ENCODE measurements around the gene ENOX2. TPM values are rescaled to one million over a fixed set of nuclear protein-coding genes. Genes with fewer than 3 reads are reported as not detected.

ENOX2 gene
- total RNA-seq, 1 donor from 2014 or later, result 12.2 TPM

- no peak for TF ChIP-seq CTCF (IDR thresholded peaks at IDR 0.05)
- Histone ChIP-seq H3K27me3 (no peaks in the 10 kb centered on the region), H3K9me3 (no peaks in the 10 kb centered on the region), H3K4me1 (peaks cover 9% of the 10 kb centered on the region), H3K27ac (no peak overlapping the region), H3K4me3 (no peak overlapping the region), H3K36me3 (no peaks in the 10 kb centered on the region)
- no peak for ATAC-seq
- intact Hi-C loops (cut with DNase I), result no loop called here
- no peak for DNase-seq
These were observed 25.1 kb downstream of the ENOX2 start for GRCh38 chrX:130877892-130878341.

GRCh38 chrX:130876226-130876625 is 26.8 kb downstream of the ENOX2 start:
- ATAC-seq (no peak), DNase-seq (no peak)
- no peaks in the 10 kb centered on the region for H3K9me3 ChIP-seq
- H3K27ac ChIP-seq, result no peak overlapping the region
- TF ChIP-seq CTCF (IDR thresholded peaks at IDR 0.05), result no peak
- intact Hi-C loops (cut with DNase I), result no loop called here
- no peaks in the 10 kb centered on the region for H3K27me3 ChIP-seq
- peaks cover 9% of the 10 kb centered on the region for H3K4me1 ChIP-seq
- no peak overlapping the region for H3K4me3 ChIP-seq
- H3K36me3 ChIP-seq, result no peaks in the 10 kb centered on the region

- Histone ChIP-seq H3K4me3 (no peak overlapping the region), H3K27ac (no peak overlapping the region), H3K27me3 (no peaks in the 10 kb centered on the region), H3K36me3 (no peaks in the 10 kb centered on the region), H3K9me3 (no peaks in the 10 kb centered on the region), H3K4me1 (peaks cover 9% of the 10 kb centered on the region)
- no peak for DNase-seq
- intact Hi-C loops (cut with DNase I), result no loop called here
- no peak for ATAC-seq
- no peak for TF ChIP-seq CTCF (IDR thresholded peaks at IDR 0.05)
These were observed 28.3 kb downstream of the ENOX2 start for GRCh38 chrX:130874751-130875150.

- DNase-seq, result no peak
- TF ChIP-seq CTCF (IDR thresholded peaks at IDR 0.05), result no peak
- no peaks in the 10 kb centered on the region for H3K9me3 ChIP-seq
- no peak overlapping the region for H3K4me3 ChIP-seq
- no peak for ATAC-seq
- intact Hi-C loops (cut with DNase I), result no loop called here
- no peaks in the 10 kb centered on the region for H3K27me3 ChIP-seq
- H3K27ac ChIP-seq, result no peak overlapping the region
- no peaks in the 10 kb centered on the region for H3K4me1 ChIP-seq
- no peaks in the 10 kb centered on the region for H3K36me3 ChIP-seq
These were observed 33.8 kb downstream of the ENOX2 start for GRCh38 chrX:130869239-130869638.

GRCh38 chrX:130861462-130861861 is 41.5 kb downstream of the ENOX2 start:
- H3K4me1 ChIP-seq, result no peaks in the 10 kb centered on the region
- H3K27ac ChIP-seq, result no peak overlapping the region
- H3K9me3 ChIP-seq, result no peaks in the 10 kb centered on the region
- H3K4me3 ChIP-seq, result no peak overlapping the region
- intact Hi-C loops (cut with DNase I), result no loop called here
- no peaks in the 10 kb centered on the region for H3K27me3 ChIP-seq
- no peak for TF ChIP-seq CTCF (IDR thresholded peaks at IDR 0.05)
- no peaks in the 10 kb centered on the region for H3K36me3 ChIP-seq
- ATAC-seq (no peak), DNase-seq (no peak)

GRCh38 chrX:130857207-130857606 is 45.8 kb downstream of the ENOX2 start:
- no peaks in the 10 kb centered on the region for H3K4me1 ChIP-seq
- no peaks in the 10 kb centered on the region for H3K27me3 ChIP-seq
- DNase-seq (no peak), ATAC-seq (no peak)
- no peaks in the 10 kb centered on the region for H3K9me3 ChIP-seq
- TF ChIP-seq CTCF (IDR thresholded peaks at IDR 0.05), result no peak
- H3K4me3 ChIP-seq, result no peak overlapping the region
- H3K36me3 ChIP-seq, result no peaks in the 10 kb centered on the region
- intact Hi-C loops (cut with DNase I), result no loop called here
- H3K27ac ChIP-seq, result no peak overlapping the region
